ENCODE results near the gene FCN1.

FCN1 gene

GRCh38 chr9:134951994-134952393 lies 34.3 kb upstream of the FCN1 start:
- DNase-seq = no peak

DNA sequence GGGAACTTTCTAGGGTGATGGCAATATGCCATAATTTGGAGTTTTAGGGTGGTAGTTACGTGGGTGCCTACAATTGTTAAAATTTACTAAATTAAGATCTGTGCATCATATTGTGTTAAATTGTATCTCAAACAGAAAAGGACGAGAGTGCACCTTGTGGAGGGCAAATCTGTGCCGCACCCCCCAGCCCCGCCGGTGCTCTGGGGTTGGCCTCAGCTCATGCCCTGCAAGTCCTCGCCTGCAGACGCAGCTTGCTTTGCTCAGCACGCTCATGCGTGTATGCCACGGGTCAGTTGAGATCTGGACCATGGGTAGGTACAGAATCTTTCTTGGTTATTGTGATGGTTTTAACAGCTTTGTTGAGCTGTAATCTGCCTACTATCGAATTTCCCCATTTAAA lies 33.7 kb upstream of the FCN1 start:
- DNase-seq = no peak

DNA sequence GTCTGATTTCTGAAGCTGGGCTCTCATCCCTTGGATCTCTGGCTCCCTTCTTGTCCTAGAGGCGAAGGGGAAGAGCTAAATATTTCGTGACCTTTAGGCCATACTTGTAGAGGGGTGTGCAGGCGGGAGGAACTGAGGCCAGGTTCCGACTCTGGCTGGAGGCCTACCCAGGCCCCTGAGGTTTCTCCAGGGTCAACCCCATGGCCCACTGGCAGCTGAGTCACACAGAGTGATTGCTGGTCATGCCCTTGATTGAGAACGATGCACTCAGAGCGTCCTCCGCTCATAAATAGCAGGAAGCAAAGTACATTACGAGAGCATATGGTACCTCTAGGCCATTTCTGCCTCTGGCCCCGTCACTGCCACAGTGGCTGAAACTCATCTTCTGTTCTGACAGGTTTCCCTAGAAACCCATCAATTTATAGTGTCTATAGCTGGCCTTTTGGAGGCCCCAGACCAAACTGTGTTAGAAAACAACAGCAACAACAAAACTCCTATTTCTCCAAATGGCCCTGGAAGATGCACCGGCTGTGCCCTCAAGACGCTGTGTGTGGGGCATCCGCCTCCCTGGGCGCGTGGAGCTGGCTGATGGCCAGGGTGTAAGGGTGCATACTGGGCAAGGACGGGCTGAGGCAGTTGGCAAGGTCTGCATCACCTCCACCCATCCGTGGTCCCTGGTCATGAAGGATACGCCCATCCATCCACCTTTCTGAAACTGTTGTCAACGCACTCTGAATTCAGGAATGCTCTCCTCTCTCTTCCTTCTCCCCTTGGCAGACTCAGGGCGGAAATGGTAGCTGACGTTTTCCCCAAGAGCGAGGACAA lies 32.9 kb upstream of the FCN1 start:
- DNase-seq = no peak

DNA sequence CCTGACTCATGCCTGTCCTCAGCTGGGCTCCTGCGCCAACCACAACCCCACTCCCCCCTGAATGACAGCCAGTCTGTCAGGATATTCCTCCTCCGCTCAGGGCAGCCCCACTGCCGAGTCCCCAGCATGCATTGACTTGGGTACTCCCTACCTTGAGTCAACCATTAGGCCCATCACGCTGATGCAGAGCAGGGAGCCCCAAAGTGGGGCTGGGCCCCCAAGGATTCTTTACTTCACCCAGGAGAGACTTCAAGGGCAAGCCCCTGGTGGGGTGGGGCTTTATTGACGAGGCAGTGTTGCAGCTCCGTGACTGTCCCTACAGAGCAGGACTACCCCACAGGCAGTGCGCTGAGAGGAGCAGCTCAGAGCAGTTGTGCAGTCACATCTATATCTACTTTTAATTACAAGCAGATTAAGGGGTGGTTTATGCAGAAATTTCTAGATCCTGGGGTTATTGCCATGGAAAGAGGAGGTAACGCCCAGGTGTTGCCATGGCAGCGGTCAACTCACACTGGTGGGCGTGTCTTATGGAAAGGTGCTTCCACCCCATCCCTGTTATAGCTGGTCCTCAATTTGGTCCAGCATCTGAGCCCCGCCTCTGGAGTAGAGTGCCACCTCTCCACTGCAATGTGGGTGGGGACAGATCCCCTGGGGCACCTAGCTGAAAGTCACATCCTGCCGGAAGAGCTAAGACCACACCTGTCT lies 32.1 kb upstream of the FCN1 start:
- DNase-seq = no peak

- DNase-seq = no peak
Measured at GRCh38 chr9:134948149-134948548, 30.4 kb upstream of the FCN1 start.

GRCh38 chr9:134947265-134947955 lies 29.7 kb upstream of the FCN1 start:
- peak in 26 of 58 donors; percentile 6 to 70 (median 34) for DNase-seq

DNA sequence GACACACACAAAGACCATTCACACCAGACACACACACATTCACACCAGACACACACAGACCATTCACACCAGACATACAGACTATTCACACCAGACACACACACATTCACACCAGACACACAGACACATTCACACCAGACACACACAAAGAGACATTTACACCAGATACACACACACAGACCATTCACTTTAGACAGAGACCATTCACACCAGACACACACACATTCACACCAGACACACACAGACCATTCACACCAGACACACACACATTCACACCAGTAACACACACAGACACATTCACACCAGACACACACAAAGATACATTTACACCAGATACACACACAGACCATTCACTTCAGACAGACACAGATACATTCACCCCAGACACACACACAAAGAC lies 29.0 kb upstream of the FCN1 start:
- no peak for DNase-seq

DNA sequence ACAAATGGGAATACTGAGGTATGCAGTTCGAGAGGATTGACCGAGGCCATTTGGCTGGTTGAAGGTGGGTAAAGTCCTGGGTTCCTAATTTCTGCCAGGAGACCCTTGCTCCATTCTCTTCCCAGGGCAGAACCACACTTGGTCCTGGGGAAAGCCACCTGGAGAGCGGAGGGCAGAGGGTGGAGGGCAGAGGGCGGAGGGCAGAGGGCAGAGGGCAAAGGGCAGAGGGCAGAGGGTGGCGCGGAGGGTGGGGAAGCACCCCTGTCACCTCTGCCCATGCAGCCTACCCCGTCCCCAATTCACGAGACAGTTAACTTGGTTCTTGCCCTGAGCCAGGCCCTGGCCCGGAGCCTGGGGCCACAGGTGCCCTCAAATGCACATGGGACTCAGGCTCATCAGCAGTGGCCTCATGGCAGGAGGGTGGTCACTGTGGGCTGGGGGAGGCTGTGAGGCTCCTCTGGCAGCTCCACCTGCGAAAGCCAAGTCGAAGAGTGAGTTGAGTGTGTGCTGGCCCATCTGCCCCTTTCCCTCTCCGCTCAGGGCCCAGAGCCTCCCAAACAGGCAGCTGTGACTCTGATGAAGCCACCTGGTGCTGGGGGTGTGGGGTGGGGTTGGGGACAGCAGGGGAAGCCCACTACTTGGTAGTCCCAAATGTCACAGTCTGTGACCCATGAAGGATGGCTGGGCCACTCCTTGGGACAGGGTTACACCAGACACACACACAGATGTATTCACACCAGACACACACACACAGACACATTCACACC lies 28.0 kb upstream of the FCN1 start:
- DNase-seq = no peak

DNA sequence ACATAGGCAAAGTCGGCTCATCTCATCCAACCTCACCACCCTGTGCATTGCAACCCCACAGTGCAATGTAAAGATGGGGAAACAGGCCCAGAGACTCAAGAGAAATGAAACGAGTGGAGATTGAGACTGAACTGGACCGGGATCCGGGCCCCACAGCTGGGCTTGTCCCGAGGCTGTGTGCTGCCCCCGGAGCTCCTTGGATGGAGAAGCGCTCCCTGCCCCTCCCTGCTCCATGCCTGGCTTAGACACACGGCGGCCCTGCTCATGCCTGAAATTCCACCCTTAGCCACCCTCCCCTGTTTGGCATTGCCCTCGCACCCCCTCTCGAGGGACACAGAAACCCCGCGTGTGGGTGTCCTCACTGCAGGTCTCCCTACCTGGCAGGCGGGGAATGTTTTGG lies 27.2 kb upstream of the FCN1 start:
- no peak for DNase-seq

DNA sequence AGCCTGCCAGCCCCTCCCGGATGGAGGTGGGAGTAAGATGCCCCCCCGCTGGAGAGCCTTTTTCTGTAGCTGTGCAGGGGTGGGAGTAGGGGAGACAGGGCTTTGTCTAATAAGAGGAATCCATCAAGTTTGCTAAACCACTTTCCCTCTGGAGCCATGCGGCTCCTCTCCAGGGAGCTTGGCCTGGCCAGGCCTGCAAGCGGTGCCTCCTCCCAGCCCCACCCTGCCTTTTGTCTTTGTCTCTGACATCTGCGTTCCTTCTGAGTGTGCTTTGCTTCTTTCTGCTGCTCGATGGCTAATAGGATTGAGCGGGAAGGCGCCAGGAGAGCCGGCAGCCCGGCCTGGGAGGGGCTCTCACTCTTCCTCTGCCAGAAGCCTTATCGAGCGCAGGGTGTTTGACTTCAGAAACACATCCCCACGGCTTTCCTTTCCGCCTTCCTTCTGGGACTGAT lies 26.7 kb upstream of the FCN1 start:
- DNase-seq = no peak

GRCh38 chr9:134943836-134944235 lies 26.1 kb upstream of the FCN1 start:
- DNase-seq = no peak

- DNase-seq = no peak
Measured at GRCh38 chr9:134943411-134943810, 25.7 kb upstream of the FCN1 start.

DNA sequence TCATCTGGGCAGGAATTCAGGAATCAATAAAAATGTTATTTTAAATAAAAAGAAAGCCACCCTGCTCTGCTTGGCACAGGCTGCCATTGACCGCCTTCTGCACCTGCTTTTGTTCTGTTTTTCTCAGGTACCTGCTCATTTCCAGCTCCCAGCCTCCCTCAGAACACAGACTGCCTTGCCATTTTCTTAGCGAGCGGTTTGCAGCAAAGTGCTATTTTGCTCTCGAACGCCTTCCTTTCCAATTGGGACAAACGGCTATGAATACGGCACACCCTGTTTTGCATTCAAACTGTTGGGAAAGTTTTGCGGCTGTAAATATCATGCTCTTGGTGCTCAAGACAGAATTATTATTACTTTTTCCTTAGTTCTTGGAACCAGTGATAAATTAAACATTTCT lies 25.1 kb upstream of the FCN1 start:
- DNase-seq = peak in 5 of 58 donors; percentile 32 to 68 (median 36)

DNA sequence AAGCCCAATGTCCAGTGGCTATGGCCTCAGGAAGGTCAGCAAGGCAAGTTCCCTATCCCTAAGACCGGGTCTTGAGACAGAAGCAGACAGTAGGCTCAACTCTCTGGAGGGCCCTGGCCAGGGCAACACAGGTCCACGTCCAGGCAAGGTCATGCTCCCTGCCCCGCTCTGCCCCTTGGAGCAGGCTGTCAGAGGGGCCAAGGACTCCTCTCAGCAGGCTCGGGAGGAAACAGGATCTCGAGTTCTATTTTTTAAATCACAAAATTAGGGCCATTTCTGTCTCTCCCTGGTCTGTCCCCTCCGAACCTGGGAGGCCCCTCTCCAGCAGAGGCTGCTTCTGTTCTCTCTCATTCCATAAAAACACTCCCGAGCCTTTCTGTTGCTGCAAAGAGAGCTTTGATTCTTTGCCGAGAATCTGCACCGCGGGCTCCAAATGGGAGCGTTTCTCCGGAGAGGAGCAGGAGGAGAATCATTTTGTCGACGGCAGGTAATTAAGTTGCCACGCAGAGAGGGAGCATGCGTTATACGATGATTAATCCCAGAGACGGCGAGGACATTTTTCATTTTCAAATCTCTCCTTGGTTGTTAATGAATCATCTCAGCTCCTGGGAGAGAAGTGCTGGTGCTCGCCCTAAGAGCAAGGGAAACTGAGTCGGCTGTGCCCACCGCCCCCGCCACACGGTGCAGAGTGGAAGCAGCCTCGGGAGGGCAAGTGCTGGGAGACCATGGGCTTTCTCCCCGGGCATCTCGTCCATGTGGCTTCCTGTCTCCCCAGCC lies 24.5 kb upstream of the FCN1 start:
- peak in 5 of 58 donors; percentile 8 to 51 (median 14) for DNase-seq

DNA sequence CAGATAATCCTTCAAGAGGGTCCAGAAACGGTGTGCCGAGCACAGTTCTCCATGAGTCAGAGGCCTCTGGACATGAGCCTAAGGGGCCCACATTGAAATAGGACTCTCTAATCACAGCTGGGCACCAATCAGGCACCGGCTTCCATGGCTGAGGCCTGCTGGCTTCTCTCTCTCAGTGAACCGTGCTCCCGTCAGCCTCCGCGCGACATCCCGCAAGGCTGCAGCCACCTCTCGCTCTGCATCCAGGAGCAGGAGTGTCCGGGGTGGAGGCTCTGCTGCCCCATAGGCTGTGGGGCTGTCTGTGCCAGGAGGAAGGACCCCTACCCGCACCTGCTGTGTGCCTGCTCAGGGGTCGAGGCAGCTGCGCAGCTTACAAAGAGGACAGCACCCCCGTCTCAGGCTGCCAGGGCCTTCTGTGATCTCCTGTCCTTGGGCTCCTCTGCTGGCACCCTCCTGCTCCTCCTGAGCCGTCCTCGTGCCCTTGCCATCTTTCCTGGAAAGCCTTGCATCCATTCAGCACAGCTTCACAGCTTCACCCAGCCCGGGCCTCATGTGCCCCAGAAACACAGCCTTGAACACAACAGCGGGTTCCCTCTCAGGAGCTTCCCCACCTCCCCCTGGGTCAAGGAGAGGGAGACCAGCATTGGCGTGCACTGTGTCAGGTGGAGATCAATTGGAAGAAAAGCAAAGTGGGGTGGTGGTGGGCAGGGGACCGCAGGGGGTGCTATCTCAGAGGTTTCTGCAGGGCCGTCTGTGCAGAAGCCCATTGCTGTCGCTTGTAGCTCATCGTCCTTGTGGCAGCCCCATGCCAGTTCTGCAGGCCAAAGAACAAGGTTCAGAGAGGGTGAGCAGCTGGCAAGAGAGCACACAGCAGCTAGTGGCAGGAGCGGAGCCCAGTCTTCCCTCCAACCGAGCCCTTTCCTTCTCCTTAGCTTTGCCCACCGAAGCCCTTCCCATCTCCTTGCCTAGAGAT lies 22.8 kb upstream of the FCN1 start:
- no peak for DNase-seq

GRCh38 chr9:134939836-134940235 lies 22.1 kb upstream of the FCN1 start:
- DNase-seq = no peak

GRCh38 chr9:134939080-134939733 lies 21.5 kb upstream of the FCN1 start:
- no peak for DNase-seq

GRCh38 chr9:134938346-134939079 lies 20.8 kb upstream of the FCN1 start:
- no peak for DNase-seq
